ENCODE data around the gene RAPH1.

DNA sequence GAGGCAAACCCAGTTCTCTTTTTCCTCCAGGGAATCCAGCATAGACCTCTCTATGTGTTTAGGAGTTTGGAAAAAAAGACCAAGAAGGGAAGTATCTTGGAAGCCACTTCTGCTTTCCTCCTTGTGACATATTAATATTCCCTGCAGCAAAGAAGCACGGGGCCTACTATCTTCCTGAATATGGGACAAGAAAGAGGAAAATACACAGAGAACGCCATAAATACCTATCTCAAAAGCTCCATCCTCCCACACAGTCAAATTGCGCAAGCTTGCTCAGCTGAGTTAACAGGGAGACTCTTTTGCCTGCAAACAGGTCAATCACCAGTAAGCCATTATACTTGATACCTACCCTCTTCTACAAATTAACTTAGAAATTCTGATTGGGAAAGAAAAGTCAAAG lies 16.7 kb upstream of the RAPH1 start:
- TF ChIP-seq, protein P1, sequence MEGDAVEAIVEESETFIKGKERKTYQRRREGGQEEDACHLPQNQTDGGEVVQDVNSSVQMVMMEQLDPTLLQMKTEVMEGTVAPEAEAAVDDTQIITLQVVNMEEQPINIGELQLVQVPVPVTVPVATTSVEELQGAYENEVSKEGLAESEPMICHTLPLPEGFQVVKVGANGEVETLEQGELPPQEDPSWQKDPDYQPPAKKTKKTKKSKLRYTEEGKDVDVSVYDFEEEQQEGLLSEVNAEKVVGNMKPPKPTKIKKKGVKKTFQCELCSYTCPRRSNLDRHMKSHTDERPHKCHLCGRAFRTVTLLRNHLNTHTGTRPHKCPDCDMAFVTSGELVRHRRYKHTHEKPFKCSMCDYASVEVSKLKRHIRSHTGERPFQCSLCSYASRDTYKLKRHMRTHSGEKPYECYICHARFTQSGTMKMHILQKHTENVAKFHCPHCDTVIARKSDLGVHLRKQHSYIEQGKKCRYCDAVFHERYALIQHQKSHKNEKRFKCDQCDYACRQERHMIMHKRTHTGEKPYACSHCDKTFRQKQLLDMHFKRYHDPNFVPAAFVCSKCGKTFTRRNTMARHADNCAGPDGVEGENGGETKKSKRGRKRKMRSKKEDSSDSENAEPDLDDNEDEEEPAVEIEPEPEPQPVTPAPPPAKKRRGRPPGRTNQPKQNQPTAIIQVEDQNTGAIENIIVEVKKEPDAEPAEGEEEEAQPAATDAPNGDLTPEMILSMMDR (conservative IDR thresholded peaks at IDR 0.05; ENCODE audit: low read depth in 2 of 2): no peak
- TF ChIP-seq CREB1 (CRISPR knock-in tag; IDR thresholded peaks at IDR 0.05; ENCODE audit: low read depth) (no peak), JUNB (IDR thresholded peaks at IDR 0.05; ENCODE audit: unreplicated experiment) (no peak), POLR2AphosphoS5 (IDR thresholded peaks at IDR 0.05; ENCODE audit: low read depth) (no peak), EZH2phosphoT487 (IDR thresholded peaks at IDR 0.05; ENCODE audit: unreplicated experiment) (no peak)
- TF ChIP-seq, protein P2, sequence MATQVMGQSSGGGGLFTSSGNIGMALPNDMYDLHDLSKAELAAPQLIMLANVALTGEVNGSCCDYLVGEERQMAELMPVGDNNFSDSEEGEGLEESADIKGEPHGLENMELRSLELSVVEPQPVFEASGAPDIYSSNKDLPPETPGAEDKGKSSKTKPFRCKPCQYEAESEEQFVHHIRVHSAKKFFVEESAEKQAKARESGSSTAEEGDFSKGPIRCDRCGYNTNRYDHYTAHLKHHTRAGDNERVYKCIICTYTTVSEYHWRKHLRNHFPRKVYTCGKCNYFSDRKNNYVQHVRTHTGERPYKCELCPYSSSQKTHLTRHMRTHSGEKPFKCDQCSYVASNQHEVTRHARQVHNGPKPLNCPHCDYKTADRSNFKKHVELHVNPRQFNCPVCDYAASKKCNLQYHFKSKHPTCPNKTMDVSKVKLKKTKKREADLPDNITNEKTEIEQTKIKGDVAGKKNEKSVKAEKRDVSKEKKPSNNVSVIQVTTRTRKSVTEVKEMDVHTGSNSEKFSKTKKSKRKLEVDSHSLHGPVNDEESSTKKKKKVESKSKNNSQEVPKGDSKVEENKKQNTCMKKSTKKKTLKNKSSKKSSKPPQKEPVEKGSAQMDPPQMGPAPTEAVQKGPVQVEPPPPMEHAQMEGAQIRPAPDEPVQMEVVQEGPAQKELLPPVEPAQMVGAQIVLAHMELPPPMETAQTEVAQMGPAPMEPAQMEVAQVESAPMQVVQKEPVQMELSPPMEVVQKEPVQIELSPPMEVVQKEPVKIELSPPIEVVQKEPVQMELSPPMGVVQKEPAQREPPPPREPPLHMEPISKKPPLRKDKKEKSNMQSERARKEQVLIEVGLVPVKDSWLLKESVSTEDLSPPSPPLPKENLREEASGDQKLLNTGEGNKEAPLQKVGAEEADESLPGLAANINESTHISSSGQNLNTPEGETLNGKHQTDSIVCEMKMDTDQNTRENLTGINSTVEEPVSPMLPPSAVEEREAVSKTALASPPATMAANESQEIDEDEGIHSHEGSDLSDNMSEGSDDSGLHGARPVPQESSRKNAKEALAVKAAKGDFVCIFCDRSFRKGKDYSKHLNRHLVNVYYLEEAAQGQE (IDR thresholded peaks at IDR 0.05; ENCODE audit: unreplicated experiment): no peak

All from GM23338 (cell line).